H1 (cell line): ENCODE measurements around the gene SCNN1A. TPM values are rescaled to one million over a fixed set of nuclear protein-coding genes. Genes with fewer than 3 reads are reported as not detected.

ENCODE experiments used
- CTCF ChIA-PET: fragments of 300-600 bp; sonication (Branson Sonifier 250); formaldehyde crosslinking; loops from one replicate; lab custom pipeline; 2021; ENCODE audit not compliant: partially characterized antibody; lab: Charles Lee
- POLR2A ChIA-PET: fragments of 300-600 bp; sonication (Branson Sonifier 250); formaldehyde crosslinking; loops from one replicate; lab custom pipeline; 2021; ENCODE audit warnings: inconsistent platforms; ENCODE audit not compliant: partially characterized antibody; lab: Charles Lee
- DNase-seq, 2 experiments: peaks; one replicate each; pipeline versions ENCODE4 v3.0.0 to v3.0.0-alpha.2; 2010 to 2022; ENCODE audit warnings: low spot score in 2 of 2, low read depth in 1 of 2, mixed read lengths in 1 of 2
- FAIRE-seq: peaks from 2 replicates; lab custom pipeline; 2011; peaks lifted over from hg19 to GRCh38; lab: Jason Lieb, UNC
- H2AFZ ChIP-seq: 2 replicates; pipeline ENCODE4 v1.8.1; 2012; ENCODE audit warnings: low read length, inconsistent platforms
- H2AK5ac ChIP-seq: 2 replicates; pipeline ENCODE4 v1.6.1; 2013; ENCODE audit warnings: low read depth, low read length
- H2BK120ac ChIP-seq: replicated peaks from 2 replicates; pipeline ENCODE3; 2013; ENCODE audit warnings: low read depth, low read length, inconsistent platforms
- H2BK12ac ChIP-seq: 2 replicates; pipeline ENCODE4 v1.6.1; 2013; ENCODE audit warnings: low read depth, low read length
- H2BK15ac ChIP-seq: 2 replicates; pipeline ENCODE4 v1.6.1; 2013; ENCODE audit warnings: low read length
- H2BK20ac ChIP-seq: 2 replicates; pipeline ENCODE4 v1.6.1; 2013; ENCODE audit warnings: low read length
- H2BK5ac ChIP-seq: 2 replicates; pipeline ENCODE4 v1.6.1; 2013; ENCODE audit warnings: low read depth, low read length
- H3K14ac ChIP-seq: 2 replicates; pipeline ENCODE4 v1.6.1; 2013; ENCODE audit warnings: inconsistent platforms; ENCODE audit not compliant: insufficient read length
- H3K18ac ChIP-seq: 2 replicates; pipeline ENCODE4 v1.6.1; 2013; ENCODE audit warnings: low read length; ENCODE audit errors: extremely low read depth
- H3K23ac ChIP-seq: 2 replicates; pipeline ENCODE4 v1.6.1; 2013; ENCODE audit warnings: inconsistent platforms; ENCODE audit not compliant: insufficient read length
- H3K23me2 ChIP-seq: 2 replicates; pipeline ENCODE4 v1.6.1; 2013; ENCODE audit warnings: low read depth, low read length
- H3K27ac ChIP-seq: 2 replicates; pipeline ENCODE4 v1.6.1; 2011; ENCODE audit warnings: low read depth, low read length, inconsistent platforms
- H3K27me3 ChIP-seq, 4 experiments: replicated peaks in 1 of 4; 1 replicate in 1 of 4; 2 replicates in 3 of 4; pipeline versions ENCODE4 v1.6.1 to v1.8.1; 2011 to 2013; ENCODE audit warnings: low read length in 3 of 4, mild to moderate bottlenecking in 3 of 4, inconsistent platforms in 2 of 4, mixed read lengths in 2 of 4, moderate library complexity in 1 of 4; ENCODE audit not compliant: control insufficient read depth in 3 of 4, insufficient read depth in 3 of 4; ENCODE audit errors: extremely low read depth in 1 of 4
- H3K36me3 ChIP-seq, 4 experiments: 2 replicates each; pipeline versions ENCODE4 v1.6.1 to v1.8.1; 2011 to 2013; ENCODE audit warnings: mild to moderate bottlenecking in 4 of 4, low read length in 3 of 4, moderate library complexity in 2 of 4, control low read depth in 1 of 4, inconsistent platforms in 1 of 4; ENCODE audit not compliant: insufficient read depth in 4 of 4, control insufficient read depth in 2 of 4
- H3K4ac ChIP-seq: replicated peaks from 2 replicates; pipeline ENCODE3; 2013; ENCODE audit warnings: low read length, low read depth, mixed read lengths, inconsistent platforms; ENCODE audit not compliant: insufficient read length
- H3K4me1 ChIP-seq, 4 experiments: replicated peaks in 1 of 4; 1 replicate in 1 of 4; 2 replicates in 3 of 4; pipeline versions ENCODE4 v1.6.1 to v1.8.1; 2011 to 2013; ENCODE audit warnings: low read length in 3 of 4, inconsistent platforms in 2 of 4, mixed read lengths in 1 of 4; ENCODE audit not compliant: insufficient read depth in 4 of 4, control insufficient read depth in 3 of 4
- H3K4me2 ChIP-seq, 2 experiments: 2 replicates each; pipeline versions ENCODE4 v1.6.1 to v1.8.1; 2011 to 2013; ENCODE audit warnings: low read depth in 2 of 2, low read length in 2 of 2, control low read depth in 1 of 2, inconsistent platforms in 1 of 2, mild to moderate bottlenecking in 1 of 2; ENCODE audit not compliant: insufficient read depth in 1 of 2
- H3K4me3 ChIP-seq, 4 experiments: fragments of 200-600, 300-600 bp in 1 of 4; sonication (generic), shearing (Covaris generic), sonication (Bioruptor Twin) in 1 of 4; 2 replicates each; pipeline versions ENCODE4 v1.5.1 to v1.8.1; 2011 to 2016; ENCODE audit warnings: low read length in 4 of 4, low read depth in 3 of 4, control low read depth in 2 of 4, inconsistent platforms in 2 of 4, mild to moderate bottlenecking in 2 of 4, mixed read lengths in 1 of 4, moderate library complexity in 1 of 4; ENCODE audit not compliant: insufficient read depth in 2 of 4; ENCODE audit errors: extremely low read depth in 1 of 4
- H3K56ac ChIP-seq: replicated peaks from 2 replicates; pipeline ENCODE3; 2013; ENCODE audit warnings: low read depth, mild to moderate bottlenecking, mixed read lengths, low read length, inconsistent platforms; ENCODE audit not compliant: insufficient read length
- H3K79me1 ChIP-seq: 2 replicates; pipeline ENCODE4 v1.6.1; 2013; ENCODE audit warnings: low read depth, low read length, control low read depth
- H3K79me2 ChIP-seq, 2 experiments: 2 replicates each; pipeline versions ENCODE4 v1.6.1 to v1.8.1; 2012 to 2013; ENCODE audit warnings: low read length in 2 of 2, mild to moderate bottlenecking in 2 of 2, inconsistent platforms in 1 of 2; ENCODE audit not compliant: insufficient read depth in 2 of 2, control insufficient read depth in 1 of 2
- H3K9ac ChIP-seq, 4 experiments: replicated peaks in 1 of 4; 1 replicate in 1 of 4; 2 replicates in 3 of 4; pipeline versions ENCODE4 v1.6.1 to v1.8.1; 2011 to 2013; ENCODE audit warnings: low read depth in 3 of 4, low read length in 3 of 4, control low read depth in 2 of 4, mild to moderate bottlenecking in 2 of 4, moderate library complexity in 2 of 4, inconsistent platforms in 1 of 4; ENCODE audit errors: extremely low read depth in 1 of 4
- H3K9me3 ChIP-seq, 2 experiments: 2 replicates each; pipeline versions ENCODE4 v1.6.1 to v1.8.1; 2012 to 2013; ENCODE audit warnings: mild to moderate bottlenecking in 2 of 2, moderate library complexity in 2 of 2, control low read depth in 1 of 2, inconsistent platforms in 1 of 2, low read depth in 1 of 2, low read length in 1 of 2, mixed read lengths in 1 of 2; ENCODE audit not compliant: insufficient read depth in 2 of 2
- H4K20me1 ChIP-seq, 2 experiments: replicated peaks in 1 of 2; 2 replicates each; pipeline versions ENCODE3 to v1.8.1; 2011 to 2013; ENCODE audit warnings: inconsistent platforms in 2 of 2, low read length in 2 of 2, mild to moderate bottlenecking in 1 of 2; ENCODE audit not compliant: insufficient read depth in 2 of 2, control insufficient read depth in 1 of 2
- H4K5ac ChIP-seq: 2 replicates; pipeline ENCODE4 v1.6.1; 2013; ENCODE audit warnings: low read length, low read depth, mixed read lengths, inconsistent platforms; ENCODE audit not compliant: insufficient read length
- H4K8ac ChIP-seq: 2 replicates; pipeline ENCODE4 v1.8.0; 2013; ENCODE audit warnings: mild to moderate bottlenecking, moderate library complexity, low read length, inconsistent platforms; ENCODE audit not compliant: insufficient read depth; ENCODE audit errors: extremely low read depth
- H4K91ac ChIP-seq: replicated peaks from 2 replicates; pipeline ENCODE3; 2013; ENCODE audit warnings: low read length, mixed read lengths, inconsistent platforms; ENCODE audit not compliant: insufficient read length
- CBX8 ChIP-seq: fragments of 300-800, 300-1000 bp; sonication (generic); IDR thresholded peaks from 2 replicates; pipeline ENCODE4 v1.7.1; 2016; ENCODE audit warnings: low read depth, low read length, borderline replicate concordance
- CHD1 ChIP-seq: IDR thresholded peaks from 2 replicates; pipeline ENCODE4 v1.6.1; 2012; ENCODE audit warnings: low read depth, low read length, improper control_type of control experiment
- EGR1 ChIP-seq: IDR thresholded peaks from 2 replicates; pipeline ENCODE4 v1.6.1; 2011; ENCODE audit warnings: low read depth, low read length, borderline replicate concordance
- EP300 ChIP-seq, 2 experiments: IDR thresholded peaks; 1 replicate in 1 of 2; 2 replicates in 1 of 2; pipeline ENCODE4 v1.6.1; 2011 to 2012; ENCODE audit warnings: low read depth in 2 of 2, low read length in 2 of 2, mild to moderate bottlenecking in 2 of 2, borderline replicate concordance in 1 of 2, inconsistent platforms in 1 of 2, moderate library complexity in 1 of 2
- JUN ChIP-seq: IDR thresholded peaks from 2 replicates; pipeline ENCODE4 v1.6.1; 2011; ENCODE audit warnings: low read depth, mild to moderate bottlenecking, improper control_type of control experiment, low read length
- KDM5A ChIP-seq: fragments of 200-600 bp; IDR thresholded peaks from 2 replicates; pipeline ENCODE4 v1.7.1; 2012; ENCODE audit warnings: mild to moderate bottlenecking, low read length, inconsistent platforms, mixed read lengths
- MAFK ChIP-seq: IDR thresholded peaks from 2 replicates; pipeline ENCODE4 v1.6.1; 2012; ENCODE audit warnings: low read depth, mild to moderate bottlenecking, improper control_type of control experiment, low read length
- NANOG ChIP-seq: IDR thresholded peaks from 2 replicates; pipeline ENCODE4 v1.6.1; 2011; ENCODE audit warnings: low read length, low read depth, mild to moderate bottlenecking, inconsistent platforms; ENCODE audit not compliant: insufficient read depth, poor library complexity, severe bottlenecking
- RXRA ChIP-seq: IDR thresholded peaks from 2 replicates; pipeline ENCODE4 v1.6.1; 2011; ENCODE audit warnings: low read depth, mild to moderate bottlenecking, low read length, moderate library complexity; ENCODE audit not compliant: insufficient read depth
- SIN3A ChIP-seq, 2 experiments: IDR thresholded peaks in 1 of 2; conservative IDR thresholded peaks in 1 of 2; 2 replicates each; pipeline ENCODE4 v1.6.1; 2011 to 2012; ENCODE audit warnings: low read length in 2 of 2, improper control_type of control experiment in 1 of 2, low read depth in 1 of 2, mild to moderate bottlenecking in 1 of 2
- SP1 ChIP-seq: IDR thresholded peaks from 2 replicates; pipeline ENCODE4 v1.6.1; 2011; ENCODE audit warnings: low read depth, low read length
- WGBS, 2 experiments: shearing (Covaris generic) in 1 of 2; methylation state at CpG; one replicate each; pipeline versions ENCODE4 v1.1.6 to v1.1.7; 2013 to 2015; ENCODE audit warnings: low lambda C conversion rate in 2 of 2, mixed read lengths in 2 of 2, inconsistent platforms in 1 of 2, low coverage in 1 of 2, missing lambda C conversion rate in 1 of 2; ENCODE audit not compliant: insufficient replicate concordance in 2 of 2, insufficient coverage in 1 of 2, insufficient read length in 1 of 2; ENCODE audit errors: extremely low coverage in 1 of 2, missing lambda C conversion rate in 1 of 2; 5-methylcytosine and 5-hydroxymethylcytosine counted together
- polyA plus RNA-seq, 7 experiments: library from polyadenylated mRNA; depleted of rRNA in 3 of 7; stranded (reverse) in 5 of 7; unstranded in 2 of 7; fragments of >200 nt in 5 of 7; fragments of 200-250 nt in 2 of 7; gene quantifications; 1 replicate in 5 of 7; 2 replicates in 1 of 7; 4 replicates in 1 of 7; pipeline versions ENCODE4 v1.2.1 to v1.2.3, GENCODE V29; 2011 to 2013; ENCODE audit warnings: missing spikeins in 2 of 7, mixed read lengths in 2 of 7
- total RNA-seq: library from RNA; stranded (reverse); fragmentation: NEBNext Ultra II Directional; extraction: Animal tissue kit (Norgen Biotek cat#: 25700); gene quantifications from 2 replicates; pipeline ENCODE4 v1.2.1, GENCODE V29; 2021

The SCNN1A gene
- total and polyA plus RNA-seq, 2 of the 8 experiments (the other 6 are each of a cell fraction or from before 2014, with no cell fraction given): 85.5 to 156 TPM

- Histone ChIP-seq H3K18ac (no peak overlapping the region), H3K23ac (no peak overlapping the region), H3K27me3 (no peaks in the 10 kb centered on the region), H3K9me3 (no peaks in the 10 kb centered on the region), H2BK15ac (no peak overlapping the region), H2BK12ac (no peak overlapping the region), H2AK5ac (no peak overlapping the region), H2AFZ (no peak overlapping the region), H3K9ac (no peak overlapping the region), H4K91ac (no peak overlapping the region), H3K79me1 (no peaks in the 10 kb centered on the region), H3K27ac (no peak overlapping the region), H3K56ac (no peak overlapping the region), H2BK120ac (no peak overlapping the region), H3K36me3 (peaks cover 6 to 33% (median 16%) of the 10 kb centered on the region in 4 experiments; a peak in 7 of 8 replicates), H2BK5ac (no peak overlapping the region), H3K79me2 (no peaks in the 10 kb centered on the region), H4K5ac (no peak overlapping the region), H4K8ac (no peak overlapping the region), H3K4me3 (no peak overlapping the region), H3K14ac (no peak overlapping the region), H2BK20ac (no peak overlapping the region), H4K20me1 (no peaks in the 10 kb centered on the region), H3K4me2 (no peak overlapping the region), H3K4ac (no peak overlapping the region), H3K23me2 (no peaks in the 10 kb centered on the region), H3K4me1 (peaks cover under 1 to 9% (median 7%) of the 10 kb centered on the region in 4 experiments; a peak in 4 of 7 replicates)
- WGBS, 2 experiments: 99% methylated on average over 14 of the region's 19 CpGs; no CpG with 5 or more reads in 1 of the 2 experiments
- POLR2A ChIA-PET: interaction anchor here (0.6 to 17.1 kb wide), 11 partner anchors 9 to 190 kb away, joined by 3 to 286 read pairs (median 6); partner anchors contain the start of genes SCNN1A, TAPBPL and VAMP1
- no peak for FAIRE-seq
- DNase-seq: no peak
- CTCF ChIA-PET: interaction anchor here (0.5 to 8.9 kb wide), 5 partner anchors 8 to 171 kb away, joined by 3 to 74 read pairs (median 3); partner anchors contain the start of gene SCNN1A
- TF ChIP-seq NANOG (no peak), CHD1 (no peak), MAFK (no peak), KDM5A (no peak), EGR1 (no peak), SP1 (no peak), CBX8 (no peak), RXRA (no peak), SIN3A (conservative IDR thresholded peaks at IDR 0.05 in 1 of 2, IDR thresholded peaks at IDR 0.05 in 1 of 2; ENCODE audit: low read depth in 1 of 2, low read length in 2 of 2) (no peak), JUN (no peak), EP300 (IDR thresholded peaks at IDR 0.05; ENCODE audit: borderline replicate concordance in 1 of 2, low read depth in 2 of 2, low read length in 2 of 2) (no peak)
Observed at GRCh38 chr12:6347367-6348338, 27.7 kb downstream of the SCNN1A start.
